Stimulated activated naive B cell treated with anti-CD40 and anti-IgM and Interleukin-4, amounts not matched to agents 10 μg/mL and 1 μg/mL and 100 μg/mL, for 72 hours (primary cell): ENCODE results near the gene IARS2.
"Not testable (repeated sequence)": the region's sequence is repeated elsewhere in the genome, so short reads cannot be mapped to it uniquely, and the experiment has no call there.

Source experiments
- ATAC-seq, 2 donors: fragments of 150-1000 bp; cut with Tn5 transposase; replicated peaks; 2 replicates each; pipeline ENCODE4 v1.10.0; 2021; ENCODE audit warnings: moderate library complexity in 1 of 2
- DNase-seq: peaks from one replicate; pipeline ENCODE4 v3.0.0; 2021
- H3K27ac Mint-ChIP-seq: one replicate; pipeline ENCODE4 v1.8.0; 2022; ENCODE audit warnings: mild to moderate bottlenecking, mixed read lengths
- H3K27me3 Mint-ChIP-seq, 2 donors: one replicate each; pipeline ENCODE4 v1.8.0; 2022; ENCODE audit warnings: mixed read lengths in 2 of 2
- H3K36me3 Mint-ChIP-seq, 2 donors: one replicate each; pipeline ENCODE4 v1.8.0; 2022; ENCODE audit warnings: mixed read lengths in 2 of 2, mild to moderate bottlenecking in 1 of 2
- H3K4me1 Mint-ChIP-seq, 2 donors: one replicate each; pipeline ENCODE4 v1.8.0; 2022; ENCODE audit warnings: mixed read lengths in 2 of 2, mild to moderate bottlenecking in 1 of 2
- H3K4me3 Mint-ChIP-seq, 2 donors: one replicate each; pipeline ENCODE4 v1.8.0; 2022; ENCODE audit warnings: mild to moderate bottlenecking in 2 of 2, mixed read lengths in 2 of 2, moderate library complexity in 1 of 2
- H3K9me3 Mint-ChIP-seq, 2 donors: one replicate each; pipeline ENCODE4 v1.8.0; 2022; ENCODE audit warnings: mixed read lengths in 2 of 2, mild to moderate bottlenecking in 1 of 2

IARS2 gene

DNA sequence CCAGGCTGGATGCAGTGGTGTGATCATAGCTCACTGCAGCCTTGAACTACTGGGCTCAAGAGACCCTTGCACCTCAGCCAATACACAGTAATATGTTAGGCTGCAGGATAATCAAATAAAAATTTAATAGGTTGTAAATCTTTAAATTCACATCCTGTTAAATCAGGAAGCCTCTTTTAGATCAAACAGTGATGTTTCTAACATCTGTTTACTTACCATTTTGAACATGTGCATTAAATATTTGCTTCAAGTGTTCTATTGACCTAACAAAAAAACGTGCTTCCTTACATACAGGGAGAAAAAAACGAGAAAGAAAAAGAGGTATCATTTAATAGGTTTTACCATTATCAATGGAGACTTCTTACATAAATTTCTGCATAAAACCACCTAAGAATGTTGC is 70.6 kb downstream of the IARS2 start:
- peaks cover 24 to 35% of the 10 kb centered on the region in 2 donors for H3K36me3 Mint-ChIP-seq
- no peak overlapping the region for H3K27ac Mint-ChIP-seq
- H3K4me3 Mint-ChIP-seq, result no peak overlapping the region
- H3K4me1 Mint-ChIP-seq, result no peaks in the 10 kb centered on the region
- no peak for DNase-seq
- H3K27me3 Mint-ChIP-seq, result no peaks in the 10 kb centered on the region
- ATAC-seq, result no peak
- no peaks in the 10 kb centered on the region for H3K9me3 Mint-ChIP-seq

DNA sequence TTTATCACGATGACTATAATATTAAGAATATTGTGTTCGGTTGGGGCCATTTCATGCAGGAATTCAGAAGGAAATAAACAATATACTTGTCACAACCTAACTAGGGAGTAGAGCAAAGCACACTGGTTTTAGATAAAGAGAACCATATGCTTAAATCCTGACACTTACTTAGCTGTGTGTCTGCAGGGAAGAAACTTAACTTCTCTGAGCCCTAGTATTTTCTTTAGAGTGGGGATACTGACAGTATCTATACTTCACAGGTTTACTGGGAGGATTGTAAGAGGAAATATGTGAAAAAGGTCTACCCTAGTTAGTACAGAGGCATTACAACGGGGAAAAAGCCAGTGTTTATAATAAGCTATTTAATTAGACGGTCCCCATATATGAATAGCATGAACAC is 72.9 kb downstream of the IARS2 start:
- H3K27me3 Mint-ChIP-seq, result no peaks in the 10 kb centered on the region
- no peak for DNase-seq
- no peak overlapping the region for H3K4me3 Mint-ChIP-seq
- ATAC-seq, result no peak
- H3K9me3 Mint-ChIP-seq, result peaks cover 0 to 3% of the 10 kb centered on the region in 2 donors
- H3K36me3 Mint-ChIP-seq, result peaks cover 34 to 44% of the 10 kb centered on the region in 2 donors
- H3K27ac Mint-ChIP-seq, result no peak overlapping the region
- no peaks in the 10 kb centered on the region for H3K4me1 Mint-ChIP-seq

DNA sequence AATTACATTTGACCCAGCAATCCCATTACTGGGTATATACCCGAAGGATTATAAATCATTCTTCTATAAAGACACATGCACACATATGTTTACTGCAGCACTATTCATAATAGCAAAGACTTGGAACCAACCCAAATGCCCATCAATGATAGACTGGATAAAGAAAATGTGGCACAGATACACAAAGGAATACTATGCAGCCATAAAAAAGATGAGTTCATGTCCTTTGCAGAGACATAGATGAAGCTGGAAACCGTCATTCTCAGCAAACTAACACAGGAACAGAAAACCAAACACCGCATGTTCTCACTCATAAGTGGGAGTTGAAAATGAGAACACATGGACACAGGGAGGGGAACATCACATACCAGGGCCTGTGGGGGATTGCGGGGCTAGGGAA is 76.0 kb downstream of the IARS2 start:
- H3K4me3 Mint-ChIP-seq, ATAC-seq, H3K9me3 Mint-ChIP-seq, DNase-seq, H3K27me3 Mint-ChIP-seq, H3K4me1 Mint-ChIP-seq: not testable (repeated sequence)
- H3K27ac Mint-ChIP-seq, result peak overlapping the region; percentile 9
- H3K36me3 Mint-ChIP-seq, result peaks cover 43 to 56% of the 10 kb centered on the region in 2 donors

DNA sequence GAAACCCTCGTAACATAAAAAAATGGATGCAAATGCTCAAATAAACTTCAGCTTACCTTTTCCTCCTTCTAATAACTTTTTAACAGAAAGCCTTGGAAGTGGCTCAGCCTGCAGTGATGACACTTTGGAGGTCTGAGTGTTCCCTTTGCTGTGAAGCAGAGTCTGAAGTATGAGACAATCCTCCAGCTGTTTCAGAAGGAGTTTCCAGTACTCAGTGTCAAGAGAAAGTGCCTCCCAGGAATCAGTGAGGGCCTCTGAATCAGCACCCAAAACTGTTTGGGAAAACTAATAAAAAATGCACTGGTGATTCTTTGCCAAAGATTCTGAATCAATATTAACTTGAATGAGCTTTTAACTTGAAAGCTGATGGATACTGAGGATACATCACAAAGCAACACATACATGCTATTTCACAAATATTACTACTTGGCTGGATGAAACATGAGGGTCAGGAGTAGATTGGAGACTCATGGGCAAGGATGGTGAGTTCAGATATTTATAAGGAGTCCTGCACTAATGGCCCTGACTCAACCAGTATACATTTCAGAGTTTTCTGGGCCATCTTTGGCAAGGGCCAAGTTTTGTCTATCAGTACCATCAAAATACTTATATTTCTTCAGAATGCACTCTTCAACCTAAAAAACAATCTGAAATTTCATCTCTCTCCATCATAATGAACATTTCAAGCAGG is 77.0 kb downstream of the IARS2 start:
- Mint-ChIP-seq H3K4me1 (peaks cover 3 to 5% of the 10 kb centered on the region in 2 donors), H3K27ac (no peak overlapping the region), H3K9me3 (peaks cover 0 to 3% of the 10 kb centered on the region in 2 donors), H3K4me3 (no peak overlapping the region), H3K27me3 (no peaks in the 10 kb centered on the region), H3K36me3 (peaks cover 44 to 57% of the 10 kb centered on the region in 2 donors)
- no peak for DNase-seq
- no peak for ATAC-seq

DNA sequence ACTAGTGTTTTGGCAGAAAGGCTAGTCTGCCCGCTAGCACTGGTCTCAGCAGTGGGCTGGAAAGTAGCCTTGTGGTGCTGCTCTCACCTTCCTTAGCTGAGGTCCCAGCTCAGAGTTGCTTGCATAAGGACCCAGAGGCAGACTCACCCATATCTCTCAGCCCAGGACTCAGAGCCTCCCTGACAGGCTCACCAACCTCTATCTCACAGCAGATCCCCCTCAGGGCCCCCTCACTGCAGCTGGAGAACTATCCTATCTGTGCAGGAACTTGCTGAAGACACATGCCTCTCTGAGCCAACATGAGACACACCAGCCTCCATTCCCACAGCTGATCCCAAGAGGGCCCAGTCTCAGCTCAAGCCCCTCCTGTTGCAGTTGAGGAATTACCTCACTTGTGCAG is 82.6 kb downstream of the IARS2 start:
- DNase-seq (no peak), ATAC-seq (no peak)
- peaks cover 0 to 3% of the 10 kb centered on the region in 2 donors for H3K9me3 Mint-ChIP-seq
- H3K4me3 Mint-ChIP-seq, result no peak overlapping the region
- peaks cover 12 to 25% of the 10 kb centered on the region in 2 donors for H3K4me1 Mint-ChIP-seq
- H3K36me3 Mint-ChIP-seq, result peaks cover 62 to 76% of the 10 kb centered on the region in 2 donors
- peak overlapping the region; percentile 6 for H3K27ac Mint-ChIP-seq
- no peaks in the 10 kb centered on the region for H3K27me3 Mint-ChIP-seq

DNA sequence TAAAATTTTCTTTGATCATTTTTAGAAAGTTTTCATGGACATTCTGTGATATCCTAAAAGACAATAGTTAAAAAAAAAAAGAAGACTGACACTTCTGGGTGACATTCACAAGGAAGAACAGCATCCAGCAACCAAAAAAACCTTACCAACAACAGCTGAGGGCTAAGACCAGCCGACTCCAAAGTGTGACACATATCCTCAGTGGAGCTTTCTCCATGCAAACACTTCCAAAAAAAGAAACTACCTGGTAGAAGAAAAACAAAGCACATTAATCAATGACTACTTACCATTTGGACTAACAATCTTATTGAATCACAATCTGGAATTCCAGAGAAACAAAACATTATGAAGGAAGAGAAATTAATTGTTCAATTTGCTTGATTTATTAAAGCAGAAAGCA is 88.2 kb downstream of the IARS2 start:
- H3K36me3 Mint-ChIP-seq, result peaks cover 46 to 58% of the 10 kb centered on the region in 2 donors

DNA sequence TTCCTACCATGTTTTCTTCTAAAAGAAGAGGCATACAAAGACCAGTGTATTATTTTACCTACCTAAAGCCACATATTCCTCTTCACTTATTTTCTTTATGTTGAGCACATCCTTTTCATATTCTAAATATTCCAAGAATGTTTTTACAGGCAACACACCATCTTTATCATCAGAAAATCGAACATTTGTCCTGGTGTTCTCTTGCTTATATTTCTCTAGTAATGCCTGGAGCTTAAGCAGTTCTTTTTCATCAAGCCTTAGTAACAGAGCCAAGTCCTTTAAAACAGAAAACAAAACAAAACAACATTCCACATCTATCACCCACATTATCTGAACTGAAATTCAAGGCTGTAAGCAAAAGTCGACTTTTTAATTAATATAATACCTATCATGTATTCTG is 88.7 kb downstream of the IARS2 start:
- no peak for DNase-seq
- Mint-ChIP-seq H3K27me3 (no peaks in the 10 kb centered on the region), H3K27ac (no peak overlapping the region), H3K9me3 (no peaks in the 10 kb centered on the region), H3K4me3 (no peak overlapping the region), H3K36me3 (peaks cover 42 to 58% of the 10 kb centered on the region in 2 donors), H3K4me1 (peaks cover 4 to 8% of the 10 kb centered on the region in 2 donors)
- no peak for ATAC-seq

More for the DNA sequence above, 88.2 kb downstream of the IARS2 start:
- Mint-ChIP-seq H3K4me3 (no peak overlapping the region), H3K9me3 (no peaks in the 10 kb centered on the region), H3K4me1 (peaks cover 6 to 12% of the 10 kb centered on the region in 2 donors), H3K27ac (no peak overlapping the region), H3K27me3 (no peaks in the 10 kb centered on the region)
- DNase-seq (no peak), ATAC-seq (no peak)

DNA sequence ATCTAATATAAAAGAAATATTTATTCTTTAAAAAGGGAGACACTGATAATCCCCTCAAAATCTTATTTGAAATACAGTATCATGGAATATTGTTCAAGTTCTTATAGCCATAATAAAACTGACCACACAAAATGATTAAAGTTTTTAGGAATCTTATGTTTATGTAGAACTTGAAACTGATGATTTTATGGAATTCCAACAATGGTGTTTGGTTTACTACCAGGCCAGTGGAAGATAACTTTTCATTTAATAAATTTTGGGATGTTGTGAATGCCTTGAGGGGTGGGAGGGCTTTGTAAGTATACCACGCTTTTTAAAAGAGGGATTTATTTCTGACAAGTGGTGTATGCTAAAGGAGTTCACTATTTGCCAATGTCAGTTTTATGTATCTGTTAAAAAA is 90.6 kb downstream of the IARS2 start:
- H3K36me3 Mint-ChIP-seq, result peaks cover 39 to 52% of the 10 kb centered on the region in 2 donors
- H3K9me3 Mint-ChIP-seq, result no peaks in the 10 kb centered on the region
- no peaks in the 10 kb centered on the region for H3K27me3 Mint-ChIP-seq
- H3K4me1 Mint-ChIP-seq, result peaks cover 0 to 2% of the 10 kb centered on the region in 2 donors
- H3K4me3 Mint-ChIP-seq, result no peak overlapping the region
- DNase-seq (no peak), ATAC-seq (no peak)
- no peak overlapping the region for H3K27ac Mint-ChIP-seq

DNA sequence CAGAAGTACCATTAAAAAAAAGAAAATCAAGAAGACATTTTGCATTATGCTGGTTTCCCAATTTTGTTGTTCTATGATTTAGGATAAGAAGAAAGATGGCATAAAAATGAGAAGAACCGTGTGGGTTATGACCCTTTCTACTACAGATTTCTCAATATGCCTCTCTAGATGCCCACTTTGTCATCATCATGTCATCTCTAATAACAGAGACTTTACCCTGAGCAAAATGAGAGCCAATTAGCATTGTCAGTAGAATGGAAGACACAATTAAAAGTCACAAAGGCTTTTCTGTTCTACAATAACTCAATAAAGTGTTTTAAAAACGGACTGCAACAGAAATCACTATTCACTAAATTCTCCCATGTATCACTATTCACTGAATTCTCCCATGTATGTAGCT is 92.8 kb downstream of the IARS2 start:
- no peak for ATAC-seq
- H3K4me1 Mint-ChIP-seq, result no peaks in the 10 kb centered on the region
- no peaks in the 10 kb centered on the region for H3K9me3 Mint-ChIP-seq
- DNase-seq, result no peak
- no peaks in the 10 kb centered on the region for H3K27me3 Mint-ChIP-seq
- H3K27ac Mint-ChIP-seq, result no peak overlapping the region
- H3K4me3 Mint-ChIP-seq, result no peak overlapping the region
- peaks cover 26 to 34% of the 10 kb centered on the region in 2 donors for H3K36me3 Mint-ChIP-seq

DNA sequence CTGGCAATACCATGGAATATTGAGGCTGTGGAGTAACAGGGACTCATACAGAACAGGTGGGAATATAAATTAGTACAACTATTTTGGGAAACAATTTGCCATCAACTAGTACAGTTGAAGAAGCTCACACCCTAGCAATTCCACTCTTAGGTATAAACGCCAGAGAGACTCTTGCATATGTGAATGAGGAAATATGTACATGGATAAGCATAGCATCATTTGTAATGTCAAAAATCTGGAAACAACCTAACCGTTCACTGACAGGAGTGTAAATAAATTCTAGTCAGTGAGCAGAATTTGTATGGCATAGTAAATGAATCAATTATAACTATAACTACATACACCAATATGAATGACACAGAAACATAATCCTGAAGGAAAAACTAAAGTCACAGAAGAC is 94.6 kb downstream of the IARS2 start:
- DNase-seq (no peak), ATAC-seq (no peak)
- Mint-ChIP-seq H3K36me3 (peaks cover 28 to 34% of the 10 kb centered on the region in 2 donors), H3K9me3 (no peaks in the 10 kb centered on the region), H3K4me1 (no peaks in the 10 kb centered on the region), H3K4me3 (no peak overlapping the region), H3K27me3 (no peaks in the 10 kb centered on the region), H3K27ac (no peak overlapping the region)

DNA sequence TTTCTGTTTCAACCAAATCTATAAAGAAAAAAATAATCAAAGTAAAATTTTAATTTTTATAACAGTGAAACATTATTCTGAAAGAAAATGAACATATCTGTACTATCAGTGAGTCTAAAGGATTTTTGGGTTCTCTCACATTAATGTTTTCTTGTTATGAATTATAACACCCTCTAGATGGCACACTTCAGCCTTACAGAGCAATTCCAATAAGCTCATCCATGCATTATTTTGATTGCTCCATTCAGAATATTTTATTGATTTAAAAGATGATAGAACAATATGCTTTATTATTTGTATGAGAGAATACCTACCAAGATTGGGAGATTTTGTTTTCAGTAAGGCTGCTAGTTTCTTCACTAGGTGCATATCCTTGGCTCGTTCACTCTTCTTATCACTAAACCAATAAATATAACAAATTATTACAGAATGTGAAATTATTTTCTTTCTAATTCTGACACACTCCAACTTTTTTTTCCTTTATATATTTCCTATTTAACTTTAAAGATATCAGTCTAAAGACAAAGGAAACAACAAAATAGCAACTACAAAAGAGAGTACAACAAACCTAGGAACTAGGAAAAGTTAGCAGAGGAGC is 95.9 kb downstream of the IARS2 start:
- Mint-ChIP-seq H3K27me3 (no peaks in the 10 kb centered on the region), H3K36me3 (peaks cover 27 to 37% of the 10 kb centered on the region in 2 donors), H3K27ac (no peak overlapping the region), H3K4me1 (no peaks in the 10 kb centered on the region), H3K4me3 (no peak overlapping the region), H3K9me3 (no peaks in the 10 kb centered on the region)
- DNase-seq (no peak), ATAC-seq (no peak)

DNA sequence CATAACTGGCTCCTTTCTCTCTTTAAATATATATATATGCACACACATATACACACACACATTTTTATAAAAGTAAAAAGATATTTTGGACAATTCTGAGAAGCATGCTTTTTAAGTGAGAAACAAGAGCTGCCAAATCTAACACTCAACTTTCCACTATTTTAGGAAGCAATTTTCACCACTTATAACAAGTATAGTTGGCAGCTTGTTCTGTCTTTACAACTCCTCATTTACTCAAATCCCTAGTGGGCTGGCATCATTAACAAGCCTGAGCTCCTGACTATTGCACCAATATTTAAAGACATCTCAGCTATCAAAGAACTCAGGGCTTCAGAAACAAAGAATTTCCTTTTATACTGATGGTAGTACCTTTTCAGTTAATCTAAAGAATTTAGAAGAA is 101.8 kb downstream of the IARS2 start:
- H3K4me3 Mint-ChIP-seq, result no peak overlapping the region
- no peaks in the 10 kb centered on the region for H3K27me3 Mint-ChIP-seq
- ATAC-seq, result no peak
- no peak overlapping the region for H3K27ac Mint-ChIP-seq
- H3K9me3 Mint-ChIP-seq, result no peaks in the 10 kb centered on the region
- H3K36me3 Mint-ChIP-seq, result peaks cover 13 to 15% of the 10 kb centered on the region in 2 donors
- no peak for DNase-seq
- no peaks in the 10 kb centered on the region for H3K4me1 Mint-ChIP-seq
